Endometrium (tissue), 2 donors: ENCODE measurements around the gene MPG.
"Not testable (repeated sequence)": the region's sequence is repeated elsewhere in the genome, so short reads cannot be mapped to it uniquely, and the experiment has no call there.

ENCODE experiments used
- FAIRE-seq: peaks from 2 replicates; lab custom pipeline; 2012; peaks lifted over from hg19 to GRCh38; lab: Jason Lieb, UNC
- donor health status: control.
- donor health status: control.

MPG gene

GRCh38 chr16:112153-112840 lies 34.3 kb downstream of the MPG start:
- FAIRE-seq: no peak

GRCh38 chr16:114327-114726 lies 36.3 kb downstream of the MPG start:
- no peak for FAIRE-seq

GRCh38 chr16:116015-116414 lies 38.0 kb downstream of the MPG start:
- FAIRE-seq: no peak

DNA sequence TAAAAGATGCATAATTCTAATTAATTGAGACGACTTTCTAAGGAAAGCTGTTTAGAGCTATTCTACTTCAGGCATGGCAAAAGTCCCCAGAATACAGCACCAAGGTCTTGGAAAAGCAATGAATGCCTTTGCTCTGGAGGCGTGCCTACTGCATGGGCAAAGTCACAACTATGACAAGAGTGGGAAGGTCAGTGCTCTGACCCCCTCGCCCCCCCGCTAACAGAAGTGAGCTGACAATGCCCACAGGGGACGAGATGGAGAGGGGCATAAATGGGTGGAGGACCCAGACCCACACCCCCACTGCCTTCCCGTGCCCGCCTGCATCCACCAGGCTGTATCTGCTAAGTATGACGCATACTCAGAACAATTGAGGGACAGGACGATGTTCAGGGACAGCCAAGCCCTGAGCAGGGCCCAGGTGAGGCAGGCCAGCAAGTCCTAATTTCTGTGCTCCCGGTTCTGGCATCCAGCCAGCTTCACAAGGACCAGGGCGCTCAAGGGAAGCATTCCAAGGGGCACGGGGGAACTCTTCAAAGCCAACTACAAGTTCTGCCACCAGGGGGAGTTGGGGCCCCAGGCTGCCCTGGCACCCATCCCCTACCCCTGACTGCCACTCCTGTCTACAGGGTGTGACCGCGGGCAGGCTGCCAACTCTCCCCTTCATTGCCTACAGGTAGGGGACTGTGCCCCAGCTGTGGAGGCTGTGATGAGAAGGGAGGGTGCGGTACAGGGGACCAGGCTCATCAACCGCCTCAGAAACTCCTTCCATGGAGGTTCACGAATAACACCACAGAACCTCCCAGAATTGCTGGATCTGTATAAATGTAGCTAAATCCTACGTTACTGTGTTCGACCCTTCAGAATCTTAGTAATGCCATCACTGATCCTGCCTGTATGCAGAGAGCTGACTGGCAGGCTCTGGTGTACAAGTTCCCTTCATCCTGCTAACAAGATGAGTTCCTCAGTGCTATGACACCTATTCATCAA lies 39.6 kb downstream of the MPG start:
- FAIRE-seq: no peak

- FAIRE-seq: no peak
These were observed 40.8 kb downstream of the MPG start for GRCh38 chr16:118857-119256.

DNA sequence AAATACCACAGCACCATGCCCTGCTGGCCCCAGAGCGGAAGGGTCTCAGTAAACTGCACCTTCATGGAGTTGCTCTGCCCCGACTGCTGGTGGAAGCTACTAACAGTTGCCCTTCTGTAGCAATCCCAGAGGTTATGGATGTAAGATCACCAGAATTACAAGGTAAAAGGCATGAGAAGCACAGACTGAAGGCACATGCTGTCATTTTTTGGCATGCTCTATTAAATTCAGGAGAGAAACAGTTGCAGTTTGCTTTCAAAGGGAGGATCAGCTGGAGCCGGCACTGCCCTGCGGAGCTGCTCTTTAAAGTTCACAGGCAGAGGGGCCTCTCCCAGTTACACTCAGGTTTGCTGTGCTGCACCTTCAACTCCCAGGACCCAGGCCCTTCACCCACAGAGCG lies 41.3 kb downstream of the MPG start:
- FAIRE-seq: no peak

- no peak for FAIRE-seq
These were observed 41.9 kb downstream of the MPG start for GRCh38 chr16:119835-120491.

DNA sequence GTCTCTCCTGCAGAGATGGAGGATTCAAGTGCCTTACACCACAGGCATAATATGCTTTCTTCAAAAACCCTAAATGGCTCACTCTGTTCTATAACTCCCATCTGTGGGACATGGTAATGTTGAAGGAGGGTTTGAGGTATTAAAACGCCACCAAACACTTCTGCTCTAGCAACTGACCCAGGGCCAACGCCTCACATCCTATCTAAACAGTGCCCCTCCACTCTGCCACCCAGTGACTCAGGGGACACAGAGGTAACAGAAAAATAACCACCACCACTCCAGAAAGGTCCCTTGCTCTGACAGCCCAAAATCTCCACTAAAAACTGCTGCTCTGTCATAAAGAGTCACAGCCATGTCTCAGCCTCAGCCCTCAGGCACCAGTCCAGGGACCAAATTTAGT lies 42.7 kb downstream of the MPG start:
- no peak for FAIRE-seq

DNA sequence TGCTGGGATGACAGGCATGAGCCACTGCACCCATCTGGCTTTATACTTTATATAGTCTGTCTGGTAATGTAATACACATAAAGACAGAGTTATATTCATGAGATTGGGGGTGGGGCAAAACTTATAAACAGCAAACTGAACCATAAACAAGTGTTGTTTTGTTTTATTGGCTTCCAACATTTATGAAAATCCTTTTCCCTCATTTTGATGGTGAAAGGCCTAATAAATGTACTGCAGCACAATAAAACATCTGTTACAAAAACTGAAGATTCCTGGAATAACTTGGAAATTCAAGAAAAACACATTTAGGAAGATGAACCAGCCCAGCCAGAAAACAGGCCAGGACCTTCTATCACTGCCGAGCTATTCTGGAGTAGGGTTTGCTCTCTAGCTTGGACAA lies 44.3 kb downstream of the MPG start:
- no peak for FAIRE-seq

DNA sequence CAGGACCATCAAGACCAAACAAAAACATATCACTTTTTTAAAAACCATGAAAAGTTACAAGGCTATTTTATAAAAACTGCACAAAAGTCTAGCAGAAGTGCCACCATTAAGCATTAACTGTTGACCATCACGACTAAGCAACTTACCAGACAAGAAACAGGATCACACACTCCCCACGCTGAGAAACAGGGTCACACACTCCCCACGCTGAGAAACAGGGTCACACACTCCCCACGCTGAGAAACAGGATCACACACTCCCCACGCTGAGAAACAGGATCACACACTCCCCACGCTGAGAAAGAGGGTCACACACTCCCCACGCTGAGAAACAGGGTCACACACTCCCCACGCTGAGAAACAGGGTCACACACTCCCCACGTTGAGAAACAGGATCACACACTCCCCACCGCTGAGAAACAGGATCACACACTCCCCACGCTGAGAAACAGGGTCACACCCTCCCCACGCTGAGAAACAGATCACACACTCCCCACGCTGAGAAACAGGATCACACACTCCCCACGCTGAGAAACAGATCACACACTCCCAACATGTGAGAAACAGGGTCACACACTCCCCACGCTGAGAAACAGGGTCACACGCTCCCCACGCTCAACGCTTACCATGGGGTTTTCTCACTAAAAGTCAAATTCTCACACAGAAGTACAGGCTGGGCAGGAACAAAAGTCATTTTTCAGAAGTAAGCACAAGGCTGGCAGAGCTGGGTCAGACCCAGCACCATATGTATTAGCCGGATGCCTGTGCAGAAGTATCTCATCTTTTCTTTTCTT lies 45.7 kb downstream of the MPG start:
- not testable (repeated sequence) for FAIRE-seq

- no peak for FAIRE-seq
These were observed 47.0 kb downstream of the MPG start for GRCh38 chr16:125011-125410.

DNA sequence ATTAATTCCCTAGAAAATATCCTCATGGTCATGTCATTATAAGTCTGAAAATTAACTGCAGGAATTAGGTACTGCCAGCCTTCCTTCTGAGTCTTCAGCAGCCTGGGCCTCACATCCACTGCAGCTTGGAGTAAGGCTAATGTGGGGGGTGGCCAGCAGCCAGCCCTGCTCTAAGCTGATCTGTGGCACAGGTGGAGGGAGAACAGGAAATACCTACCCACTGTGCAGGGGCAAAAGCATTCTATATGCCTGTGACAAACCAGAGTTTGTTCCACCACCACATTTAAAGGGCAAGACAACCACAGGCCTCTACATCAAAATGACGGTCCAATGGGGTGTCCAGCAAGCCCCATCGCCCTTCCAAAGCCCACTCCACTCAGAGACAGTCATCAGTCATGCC lies 51.0 kb downstream of the MPG start:
- FAIRE-seq: no peak

GRCh38 chr16:130533-131173 lies 52.6 kb downstream of the MPG start:
- FAIRE-seq: no peak

GRCh38 chr16:132120-132519 lies 54.1 kb downstream of the MPG start:
- FAIRE-seq: no peak

- FAIRE-seq: no peak
These were observed 55.7 kb downstream of the MPG start for GRCh38 chr16:133716-134115.
